ENCODE data around the gene AGBL1.

DNA sequence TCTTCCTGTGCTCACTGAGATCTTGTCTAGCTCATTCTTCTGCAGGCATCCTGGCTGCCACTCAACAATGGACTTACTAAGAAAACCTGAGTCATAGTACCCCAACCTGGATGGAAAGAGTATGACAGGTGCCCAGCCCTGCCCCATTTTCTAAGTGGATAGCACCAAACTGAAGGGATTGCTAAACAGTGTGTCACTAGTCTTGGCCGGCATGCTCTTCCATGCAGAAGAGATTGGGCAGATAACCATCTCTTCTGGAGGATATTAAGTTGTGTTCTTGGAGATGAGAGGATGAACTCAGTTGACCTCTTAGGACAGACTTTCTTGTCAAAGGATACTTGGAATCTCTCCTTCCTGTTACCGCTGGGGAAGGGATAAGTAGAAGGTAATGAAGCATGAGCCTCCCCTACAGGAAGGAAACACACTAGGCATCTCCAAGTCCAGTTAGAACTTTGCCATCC, 797.5 kb downstream of the AGBL1 start:
- TF ChIP-seq POLR2AphosphoS5 (IDR thresholded peaks at IDR 0.05) (no peak), EP300 (IDR thresholded peaks at IDR 0.05; ENCODE audit: low read depth) (no peak)
- TF ChIP-seq, protein P1, sequence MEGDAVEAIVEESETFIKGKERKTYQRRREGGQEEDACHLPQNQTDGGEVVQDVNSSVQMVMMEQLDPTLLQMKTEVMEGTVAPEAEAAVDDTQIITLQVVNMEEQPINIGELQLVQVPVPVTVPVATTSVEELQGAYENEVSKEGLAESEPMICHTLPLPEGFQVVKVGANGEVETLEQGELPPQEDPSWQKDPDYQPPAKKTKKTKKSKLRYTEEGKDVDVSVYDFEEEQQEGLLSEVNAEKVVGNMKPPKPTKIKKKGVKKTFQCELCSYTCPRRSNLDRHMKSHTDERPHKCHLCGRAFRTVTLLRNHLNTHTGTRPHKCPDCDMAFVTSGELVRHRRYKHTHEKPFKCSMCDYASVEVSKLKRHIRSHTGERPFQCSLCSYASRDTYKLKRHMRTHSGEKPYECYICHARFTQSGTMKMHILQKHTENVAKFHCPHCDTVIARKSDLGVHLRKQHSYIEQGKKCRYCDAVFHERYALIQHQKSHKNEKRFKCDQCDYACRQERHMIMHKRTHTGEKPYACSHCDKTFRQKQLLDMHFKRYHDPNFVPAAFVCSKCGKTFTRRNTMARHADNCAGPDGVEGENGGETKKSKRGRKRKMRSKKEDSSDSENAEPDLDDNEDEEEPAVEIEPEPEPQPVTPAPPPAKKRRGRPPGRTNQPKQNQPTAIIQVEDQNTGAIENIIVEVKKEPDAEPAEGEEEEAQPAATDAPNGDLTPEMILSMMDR (IDR thresholded peaks at IDR 0.05), result no peak

Data from transverse colon (tissue), 4 donors.